Measurements from ENCODE around the gene LPCAT1. TPM values are rescaled to one million over a fixed set of nuclear protein-coding genes. Genes with fewer than 3 reads are reported as not detected.

The LPCAT1 gene
- total and polyA plus RNA-seq, 2 experiments from 2014 or later, result 78.0 to 255 TPM

- H3K9me3 Mint-ChIP-seq, result peaks cover 20% of the 10 kb centered on the region
- Histone ChIP-seq H3K27ac (ENCODE audit: low read depth) (peak overlapping the region; percentile 50; the same call in 1 of the 2 replicates), H3K27me3 (ENCODE audit: insufficient read depth) (no peaks in the 10 kb centered on the region), H3F3A (replicated peaks; ENCODE audit: low read depth) (peaks cover 32% of the 10 kb centered on the region), H2AFZ (no peak overlapping the region), H3K4me1 (ENCODE audit: insufficient read depth) (no peaks in the 10 kb centered on the region), H3K4me3 (no peak overlapping the region), H3K4me2 (no peak overlapping the region), H3K9me2 (ENCODE audit: insufficient read depth) (no peaks in the 10 kb centered on the region), H3K36me3 (ENCODE audit: insufficient read depth) (peaks cover 22% of the 10 kb centered on the region), H4K20me1 (replicated peaks; ENCODE audit: insufficient read depth) (peaks cover 3% of the 10 kb centered on the region; the same call in 1 of the 2 replicates), H3K79me2 (replicated peaks; ENCODE audit: insufficient read depth) (no peaks in the 10 kb centered on the region)
- peaks cover 87% of the 10 kb centered on the region for H3K36me3 Mint-ChIP-seq (ENCODE audit: low read depth)
- TF ChIP-seq, protein P1, sequence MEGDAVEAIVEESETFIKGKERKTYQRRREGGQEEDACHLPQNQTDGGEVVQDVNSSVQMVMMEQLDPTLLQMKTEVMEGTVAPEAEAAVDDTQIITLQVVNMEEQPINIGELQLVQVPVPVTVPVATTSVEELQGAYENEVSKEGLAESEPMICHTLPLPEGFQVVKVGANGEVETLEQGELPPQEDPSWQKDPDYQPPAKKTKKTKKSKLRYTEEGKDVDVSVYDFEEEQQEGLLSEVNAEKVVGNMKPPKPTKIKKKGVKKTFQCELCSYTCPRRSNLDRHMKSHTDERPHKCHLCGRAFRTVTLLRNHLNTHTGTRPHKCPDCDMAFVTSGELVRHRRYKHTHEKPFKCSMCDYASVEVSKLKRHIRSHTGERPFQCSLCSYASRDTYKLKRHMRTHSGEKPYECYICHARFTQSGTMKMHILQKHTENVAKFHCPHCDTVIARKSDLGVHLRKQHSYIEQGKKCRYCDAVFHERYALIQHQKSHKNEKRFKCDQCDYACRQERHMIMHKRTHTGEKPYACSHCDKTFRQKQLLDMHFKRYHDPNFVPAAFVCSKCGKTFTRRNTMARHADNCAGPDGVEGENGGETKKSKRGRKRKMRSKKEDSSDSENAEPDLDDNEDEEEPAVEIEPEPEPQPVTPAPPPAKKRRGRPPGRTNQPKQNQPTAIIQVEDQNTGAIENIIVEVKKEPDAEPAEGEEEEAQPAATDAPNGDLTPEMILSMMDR (conservative IDR thresholded peaks at IDR 0.05; ENCODE audit: low read depth in 2 of 2), result peak; percentile 84 to 86
- no peak for TF ChIP-seq ZNF114 (CRISPR knock-in tag; IDR thresholded peaks at IDR 0.05)
- DNase-seq (ENCODE audit: low spot score), result peak; percentile 79
- no peak overlapping the region for H3K4me3 Mint-ChIP-seq
- peaks cover 31% of the 10 kb centered on the region for H3K27me3 Mint-ChIP-seq (ENCODE audit: insufficient read depth, low read depth, poor library complexity)
- ATAC-seq, result peak; percentile 81
- H3K4me1 Mint-ChIP-seq, result no peaks in the 10 kb centered on the region; the same call in 2 of the 3 replicates
- peak overlapping the region; percentile 89 for H3K27ac Mint-ChIP-seq
Observed at GRCh38 chr5:1468247-1468612, 55.5 kb downstream of the LPCAT1 start.

DNA sequence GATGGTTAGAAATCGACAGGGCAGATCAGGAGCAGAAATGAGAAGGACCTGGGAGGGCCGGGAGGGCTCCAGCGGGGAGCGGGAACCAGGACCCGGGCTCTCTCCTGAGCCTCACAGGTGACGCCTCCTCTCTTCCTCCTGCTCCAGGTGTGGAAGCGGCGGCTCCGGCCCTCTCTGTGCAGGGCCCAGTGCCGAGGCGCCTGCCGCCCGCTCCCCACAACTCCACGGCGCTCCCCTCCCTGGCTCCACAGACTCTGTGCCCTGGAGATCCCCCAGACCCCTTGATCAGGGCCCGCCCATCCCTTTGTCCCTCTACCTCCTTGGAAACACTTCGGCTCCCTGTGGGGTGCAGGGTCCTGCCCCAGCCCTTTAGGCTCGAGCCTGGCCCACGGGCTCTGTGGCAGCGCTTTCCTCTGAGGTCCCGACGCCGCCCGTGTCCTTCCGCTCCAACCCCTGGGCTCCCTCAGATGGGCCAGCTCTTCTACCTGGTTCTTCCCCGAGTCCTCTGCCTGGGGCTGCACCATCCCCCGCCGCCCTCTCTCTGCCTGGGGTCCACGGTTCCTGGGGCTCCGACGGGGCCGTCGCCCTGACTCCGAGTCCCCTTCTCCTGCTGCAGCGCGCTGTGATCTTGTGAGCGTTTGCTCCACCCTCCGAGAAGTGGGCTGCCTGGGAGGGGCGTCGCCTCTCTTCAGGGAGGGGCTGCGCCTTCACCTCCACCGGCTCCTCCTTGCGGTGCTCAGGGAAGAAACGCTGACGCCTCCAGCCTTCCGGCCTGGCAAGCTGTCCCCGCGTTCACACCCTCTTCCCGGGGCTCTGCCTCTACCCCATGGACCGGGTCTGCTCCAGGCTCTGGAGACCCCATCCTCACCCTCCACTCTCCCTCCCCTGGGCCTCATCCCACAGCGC lies 56.2 kb downstream of the LPCAT1 start:
- Histone ChIP-seq H3K4me1 (ENCODE audit: insufficient read depth) (no peaks in the 10 kb centered on the region), H3K79me2 (replicated peaks; ENCODE audit: insufficient read depth) (no peaks in the 10 kb centered on the region), H3K27me3 (ENCODE audit: insufficient read depth) (no peaks in the 10 kb centered on the region), H3K9me2 (ENCODE audit: insufficient read depth) (no peaks in the 10 kb centered on the region), H2AFZ (no peak overlapping the region), H3K4me2 (no peak overlapping the region), H4K20me1 (replicated peaks; ENCODE audit: insufficient read depth) (peaks cover 7% of the 10 kb centered on the region), H3K4me3 (no peak overlapping the region), H3K27ac (ENCODE audit: low read depth) (peak overlapping the region; percentile 50), H3F3A (replicated peaks; ENCODE audit: low read depth) (peaks cover 34% of the 10 kb centered on the region), H3K36me3 (ENCODE audit: insufficient read depth) (peaks cover 25% of the 10 kb centered on the region)
- peaks cover 27% of the 10 kb centered on the region for H3K27me3 Mint-ChIP-seq (ENCODE audit: insufficient read depth, low read depth, poor library complexity)
- H3K4me3 Mint-ChIP-seq, result no peak overlapping the region
- H3K36me3 Mint-ChIP-seq (ENCODE audit: low read depth), result peaks cover 86% of the 10 kb centered on the region
- H3K9me3 Mint-ChIP-seq, result peaks cover 20% of the 10 kb centered on the region
- no peak for TF ChIP-seq STAT1 (IDR thresholded peaks at IDR 0.05; ENCODE audit: unreplicated experiment)
- TF ChIP-seq, protein P1 (conservative IDR thresholded peaks at IDR 0.05; ENCODE audit: low read depth in 2 of 2), result no peak
- no peak for TF ChIP-seq NANOG (IDR thresholded peaks at IDR 0.05; ENCODE audit: borderline replicate concordance)
- no peak for TF ChIP-seq ZNF331 (CRISPR knock-in tag; IDR thresholded peaks at IDR 0.05; ENCODE audit: low read depth)
- no peak for TF ChIP-seq ETS1 (IDR thresholded peaks at IDR 0.05)
- DNase-seq (ENCODE audit: low spot score) (no peak), ATAC-seq (peak; percentile 8)
- peak overlapping the region; percentile 89 for H3K27ac Mint-ChIP-seq
- H3K4me1 Mint-ChIP-seq, result no peaks in the 10 kb centered on the region; the same call in 2 of the 3 replicates

All from GM23338 (cell line).